Right lobe of liver (tissue), 6 donors: ENCODE measurements around the gene SLCO4A1. TPM values are rescaled to one million over a fixed set of nuclear protein-coding genes. Genes with fewer than 3 reads are reported as not detected.
A peak's percentile ranks its signal among the peaks of the same experiment; 100 is the strongest.

Source experiments
- ATAC-seq, 4 donors: fragments of 200-7000 bp; cut with Tn5 transposase; one replicate each; pipeline ENCODE4 v1.9.1; 2020; ENCODE audit warnings: mild to moderate bottlenecking in 4 of 4, moderate library complexity in 4 of 4
- DNase-seq, 3 donors: peaks; one replicate each; pipeline ENCODE4 v3.0.0-alpha.2; 2020
- H3K27ac ChIP-seq, 3 donors: fragments of 200-600 bp; one replicate each; pipeline ENCODE4 v1.8.0; 2022
- H3K27me3 ChIP-seq, 2 donors: fragments of 200-600 bp; one replicate each; pipeline ENCODE4 v1.8.0; 2022
- H3K36me3 ChIP-seq, 4 donors: fragments of 200-600 bp; sonication (generic) in 1 of 4; one replicate each; pipeline versions ENCODE4 v1.5.1 to v1.8.0; 2017 to 2022; ENCODE audit warnings: control low read depth in 1 of 4
- H3K4me1 ChIP-seq, 4 donors: fragments of 200-600 bp; sonication (generic) in 1 of 4; one replicate each; pipeline versions ENCODE4 v1.5.1 to v1.8.0; 2017 to 2022; ENCODE audit warnings: control low read depth in 1 of 4
- H3K4me3 ChIP-seq, 3 donors: fragments of 200-600 bp; one replicate each; pipeline ENCODE4 v1.8.0; 2022
- H3K9me3 ChIP-seq, 4 donors: fragments of 200-600 bp; sonication (generic) in 1 of 4; one replicate each; pipeline versions ENCODE4 v1.5.1 to v1.8.0; 2017 to 2022; ENCODE audit warnings: control low read depth in 1 of 4
- POLR2A ChIP-seq: fragments of 450-650 bp; IDR thresholded peaks from one replicate; pipeline ENCODE4 v1.6.1; 2017; ENCODE audit warnings: antibody characterized with exemption, mild to moderate bottlenecking
- WGBS: methylation state at CpG from one replicate; pipeline ENCODE4 v1.1.6; 2018; ENCODE audit warnings: low coverage, low lambda C conversion rate; ENCODE audit not compliant: insufficient coverage; ENCODE audit errors: missing lambda C conversion rate; 5-methylcytosine and 5-hydroxymethylcytosine counted together
- intact Hi-C, 2 donors: fragments of 100-400 bp; cut with DNase I; formaldehyde crosslinking; loops; one replicate each; pipeline versions ENCODE4 v1.11.2 to v1.14.1; 2022
- total RNA-seq, 6 experiments: library from RNA; depleted of rRNA in 2 of 6; stranded (reverse); fragments of >200 nt in 2 of 6; fragmentation: NEBNext Ultra II Directional in 3 of 6; extraction: Animal tissue kit (Norgen Biotek cat#: 25700) in 3 of 6; gene quantifications; one replicate each; pipeline versions ENCODE4 v1.1.0 to v1.2.4, GENCODE V29; 2016 to 2023
- TF ChIP-seq, protein P1 (sequence below), 4 donors: fragments of 200-600 bp in 3 of 4; fragments of 450-650 bp in 1 of 4; IDR thresholded peaks; one replicate each; pipeline versions ENCODE4 v1.5.1 to v1.8.0; 2016 to 2022; ENCODE audit warnings: antibody characterized with exemption in 4 of 4, mild to moderate bottlenecking in 2 of 4
- donor health status: DM: no; HTN: yes; CAD: no.
- donor health status: DM: no; HTN: no; CAD: no.
- donor health status: DM: no; HTN: no; CAD: no.
- donor health status: DM: no; HTN: yes; CAD: no.
- donor health status: DM: no; HTN: yes; CAD: no.

Gene SLCO4A1
- total RNA-seq, 6 experiments from 2014 or later = 0.93 to 8.8 (median 4.3) TPM

DNA sequence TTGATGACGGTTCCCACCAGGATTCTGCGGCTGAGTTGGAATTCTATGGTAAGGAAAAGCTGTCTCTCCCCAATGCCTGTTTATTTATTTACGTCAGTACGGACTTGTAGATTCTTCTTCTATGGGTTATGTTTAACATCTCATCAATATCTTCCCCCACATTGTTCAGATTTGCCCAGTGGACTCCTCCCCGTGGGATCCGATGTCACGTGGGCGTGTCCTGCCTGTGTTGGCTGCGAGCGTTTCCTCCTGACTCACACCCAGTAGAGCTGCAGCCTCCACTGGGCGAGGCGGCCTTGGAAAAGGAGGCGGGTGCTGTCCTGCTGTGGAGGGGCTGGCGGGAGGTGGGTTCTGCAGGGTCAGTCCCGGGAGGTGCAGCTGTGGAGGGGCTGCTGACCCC lies 46.8 kb upstream of the SLCO4A1 start:
- WGBS = 25% methylated on average over 12 of the region's 15 CpGs
- H3K36me3 ChIP-seq = no peaks in the 10 kb centered on the region
- DNase-seq = peak in 1 of 3 donors; percentile 54
- ATAC-seq = peak; percentile 28 to 73 (median 42)
- no peak for TF ChIP-seq POLR2A
- TF ChIP-seq, protein P1, sequence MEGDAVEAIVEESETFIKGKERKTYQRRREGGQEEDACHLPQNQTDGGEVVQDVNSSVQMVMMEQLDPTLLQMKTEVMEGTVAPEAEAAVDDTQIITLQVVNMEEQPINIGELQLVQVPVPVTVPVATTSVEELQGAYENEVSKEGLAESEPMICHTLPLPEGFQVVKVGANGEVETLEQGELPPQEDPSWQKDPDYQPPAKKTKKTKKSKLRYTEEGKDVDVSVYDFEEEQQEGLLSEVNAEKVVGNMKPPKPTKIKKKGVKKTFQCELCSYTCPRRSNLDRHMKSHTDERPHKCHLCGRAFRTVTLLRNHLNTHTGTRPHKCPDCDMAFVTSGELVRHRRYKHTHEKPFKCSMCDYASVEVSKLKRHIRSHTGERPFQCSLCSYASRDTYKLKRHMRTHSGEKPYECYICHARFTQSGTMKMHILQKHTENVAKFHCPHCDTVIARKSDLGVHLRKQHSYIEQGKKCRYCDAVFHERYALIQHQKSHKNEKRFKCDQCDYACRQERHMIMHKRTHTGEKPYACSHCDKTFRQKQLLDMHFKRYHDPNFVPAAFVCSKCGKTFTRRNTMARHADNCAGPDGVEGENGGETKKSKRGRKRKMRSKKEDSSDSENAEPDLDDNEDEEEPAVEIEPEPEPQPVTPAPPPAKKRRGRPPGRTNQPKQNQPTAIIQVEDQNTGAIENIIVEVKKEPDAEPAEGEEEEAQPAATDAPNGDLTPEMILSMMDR (IDR thresholded peaks at IDR 0.05) = no peak
- no peak overlapping the region for H3K27ac ChIP-seq
- no peak overlapping the region for H3K4me3 ChIP-seq
- no peaks in the 10 kb centered on the region for H3K27me3 ChIP-seq
- intact Hi-C loops = no loop called here
- H3K9me3 ChIP-seq = no peaks in the 10 kb centered on the region
- no peaks in the 10 kb centered on the region for H3K4me1 ChIP-seq

DNA sequence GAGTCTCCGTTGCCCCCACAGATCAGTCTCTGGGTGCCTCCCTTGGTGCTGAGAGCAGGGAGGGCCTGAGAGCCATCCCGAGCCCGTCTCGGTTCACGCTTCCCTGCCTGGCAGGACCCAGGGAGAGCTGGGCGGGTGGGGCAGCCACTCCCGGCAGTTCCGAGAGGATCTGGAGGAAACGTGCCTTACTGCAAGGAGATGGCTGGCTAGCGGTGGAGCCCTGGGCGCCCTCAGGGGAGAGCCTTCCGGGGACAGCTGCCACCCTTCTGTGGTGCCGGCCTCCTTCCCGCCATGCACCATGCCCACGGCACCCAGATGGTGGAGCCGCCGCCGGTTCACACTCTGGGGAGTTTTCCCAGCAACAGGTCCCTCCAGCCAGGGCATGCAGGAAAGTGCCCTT lies 45.8 kb upstream of the SLCO4A1 start:
- TF ChIP-seq POLR2A = no peak
- TF ChIP-seq, protein P1 (IDR thresholded peaks at IDR 0.05) = no peak
- intact Hi-C loops = no loop called here
- ATAC-seq (no peak), DNase-seq (peak in 1 of 3 donors; percentile 22)
- Histone ChIP-seq H3K27ac (no peak overlapping the region), H3K9me3 (no peaks in the 10 kb centered on the region), H3K27me3 (no peaks in the 10 kb centered on the region), H3K4me3 (no peak overlapping the region), H3K4me1 (peaks cover 0 to 6% (median under 1%) of the 10 kb centered on the region in 4 donors), H3K36me3 (no peaks in the 10 kb centered on the region)
- WGBS = no CpG with 5 or more reads among the region's 18 CpGs

DNA sequence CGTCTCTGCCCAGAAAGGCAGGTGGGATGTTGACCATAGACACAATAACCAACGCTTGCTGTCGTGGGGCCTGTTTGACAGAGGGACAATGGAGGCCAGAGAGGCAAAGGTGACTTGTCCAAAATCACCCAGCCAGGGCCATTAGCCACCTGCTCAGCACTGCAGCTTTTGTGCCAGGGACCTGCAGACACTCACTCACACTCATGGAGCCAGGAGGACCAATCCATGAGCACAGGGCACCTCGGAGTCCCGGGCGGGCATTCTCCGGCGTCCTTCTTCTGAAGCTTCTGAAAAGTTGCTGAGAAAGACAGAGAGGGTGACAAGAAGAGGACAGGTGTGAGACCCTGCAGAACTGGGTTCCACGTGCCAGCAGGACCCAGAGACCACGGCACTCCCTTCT lies 45.4 kb upstream of the SLCO4A1 start:
- Histone ChIP-seq H3K27ac (no peak overlapping the region), H3K27me3 (no peaks in the 10 kb centered on the region), H3K4me3 (no peak overlapping the region), H3K9me3 (no peaks in the 10 kb centered on the region), H3K36me3 (no peaks in the 10 kb centered on the region), H3K4me1 (peaks cover 0 to 10% (median 2%) of the 10 kb centered on the region in 4 donors)
- WGBS = 68% methylated on average over 7 of the region's 10 CpGs
- DNase-seq (no peak), ATAC-seq (no peak)
- intact Hi-C loops = no loop called here
- TF ChIP-seq, protein P1 (IDR thresholded peaks at IDR 0.05) = no peak
- TF ChIP-seq POLR2A = no peak

DNA sequence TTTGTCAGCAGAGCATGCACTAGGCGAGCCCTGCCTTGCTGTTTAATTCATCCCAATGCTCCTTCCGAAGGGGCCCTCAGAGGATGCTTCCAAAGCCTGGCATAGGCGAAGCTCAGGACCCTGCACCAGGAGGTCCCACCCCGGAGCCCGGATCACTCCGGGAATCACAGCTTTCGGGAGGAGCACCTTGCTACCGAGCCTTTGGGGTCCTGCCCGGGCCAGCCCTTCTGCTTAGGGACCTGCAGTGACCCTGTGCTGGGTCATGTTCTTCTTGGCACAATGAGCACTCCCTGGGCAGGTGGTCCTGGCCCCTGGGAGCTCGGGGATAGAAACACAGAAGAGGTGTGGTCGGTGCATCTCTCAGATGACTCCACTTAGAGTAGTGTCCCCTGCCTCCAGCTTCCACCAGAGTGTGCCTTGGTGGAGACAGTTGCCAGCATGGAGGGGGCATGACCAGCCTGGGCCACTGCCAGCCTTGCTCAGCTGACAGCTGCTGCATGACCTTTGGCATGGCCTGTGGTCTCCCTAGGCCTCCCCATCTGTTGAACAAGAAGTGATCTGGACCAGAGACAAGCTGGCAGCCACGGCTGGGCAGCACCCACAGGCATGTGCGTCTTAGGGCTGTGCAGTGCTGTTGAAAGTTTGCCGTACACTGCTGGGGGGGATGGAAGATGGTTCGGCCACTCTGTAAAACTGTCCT lies 44.7 kb upstream of the SLCO4A1 start:
- H3K27me3 ChIP-seq = no peaks in the 10 kb centered on the region
- H3K9me3 ChIP-seq = no peaks in the 10 kb centered on the region
- no peak overlapping the region for H3K27ac ChIP-seq
- 66% methylated on average over 7 of the region's 15 CpGs for WGBS
- H3K4me1 ChIP-seq = peaks cover 0 to 16% (median 5%) of the 10 kb centered on the region in 4 donors
- no peaks in the 10 kb centered on the region for H3K36me3 ChIP-seq
- no peak for TF ChIP-seq POLR2A
- TF ChIP-seq, protein P1 (IDR thresholded peaks at IDR 0.05) = no peak
- no peak overlapping the region for H3K4me3 ChIP-seq
- intact Hi-C loops = no loop called here
- DNase-seq (peak in 1 of 3 donors; percentile 22), ATAC-seq (no peak)
